ENCODE data around the gene DCLK2.

GRCh38 chr4:150150629-150151062 lies 72.4 kb downstream of the DCLK2 start:
- no peak for TF ChIP-seq POLR2A (IDR thresholded peaks at IDR 0.05; ENCODE audit: borderline replicate concordance, extremely low read depth, insufficient read depth, insufficient read length)
- TF ChIP-seq RAD21 (IDR thresholded peaks at IDR 0.05; ENCODE audit: low read depth) = no peak
- no peak for TF ChIP-seq POLR2AphosphoS5 (IDR thresholded peaks at IDR 0.05; ENCODE audit: low read depth, low read length)
- no peak for TF ChIP-seq ZBTB33 (IDR thresholded peaks at IDR 0.05; ENCODE audit: extremely low read depth, insufficient replicate concordance, low read length)
- TF ChIP-seq JUND (IDR thresholded peaks at IDR 0.05) = no peak
- no peak for TF ChIP-seq CTCF (IDR thresholded peaks at IDR 0.05 in 2 of 3, conservative IDR thresholded peaks at IDR 0.05 in 1 of 3; ENCODE audit: borderline replicate concordance in 1 of 3, insufficient read depth in 1 of 3, low read depth in 2 of 3, low read length in 2 of 3)

Data from HCT116 (cell line).